H1 (cell line): ENCODE measurements around the gene EPHA5. TPM values are rescaled to one million over a fixed set of nuclear protein-coding genes. Genes with fewer than 3 reads are reported as not detected.

ENCODE experiments used
- CTCF ChIA-PET: fragments of 300-600 bp; sonication (Branson Sonifier 250); formaldehyde crosslinking; loops from one replicate; lab custom pipeline; 2021; ENCODE audit not compliant: partially characterized antibody; lab: Charles Lee
- POLR2A ChIA-PET: fragments of 300-600 bp; sonication (Branson Sonifier 250); formaldehyde crosslinking; loops from one replicate; lab custom pipeline; 2021; ENCODE audit warnings: inconsistent platforms; ENCODE audit not compliant: partially characterized antibody; lab: Charles Lee
- DNase-seq, 2 experiments: peaks; one replicate each; pipeline versions ENCODE4 v3.0.0 to v3.0.0-alpha.2; 2010 to 2022; ENCODE audit warnings: low spot score in 2 of 2, low read depth in 1 of 2, mixed read lengths in 1 of 2
- FAIRE-seq: peaks from 2 replicates; lab custom pipeline; 2011; peaks lifted over from hg19 to GRCh38; lab: Jason Lieb, UNC
- H2AFZ ChIP-seq: 2 replicates; pipeline ENCODE4 v1.8.1; 2012; ENCODE audit warnings: low read length, inconsistent platforms
- H2AK5ac ChIP-seq: 2 replicates; pipeline ENCODE4 v1.6.1; 2013; ENCODE audit warnings: low read depth, low read length
- H2BK120ac ChIP-seq: replicated peaks from 2 replicates; pipeline ENCODE3; 2013; ENCODE audit warnings: low read depth, low read length, inconsistent platforms
- H2BK12ac ChIP-seq: 2 replicates; pipeline ENCODE4 v1.6.1; 2013; ENCODE audit warnings: low read depth, low read length
- H2BK15ac ChIP-seq: 2 replicates; pipeline ENCODE4 v1.6.1; 2013; ENCODE audit warnings: low read length
- H2BK20ac ChIP-seq: 2 replicates; pipeline ENCODE4 v1.6.1; 2013; ENCODE audit warnings: low read length
- H2BK5ac ChIP-seq: 2 replicates; pipeline ENCODE4 v1.6.1; 2013; ENCODE audit warnings: low read depth, low read length
- H3K14ac ChIP-seq: 2 replicates; pipeline ENCODE4 v1.6.1; 2013; ENCODE audit warnings: inconsistent platforms; ENCODE audit not compliant: insufficient read length
- H3K18ac ChIP-seq: 2 replicates; pipeline ENCODE4 v1.6.1; 2013; ENCODE audit warnings: low read length; ENCODE audit errors: extremely low read depth
- H3K23ac ChIP-seq: 2 replicates; pipeline ENCODE4 v1.6.1; 2013; ENCODE audit warnings: inconsistent platforms; ENCODE audit not compliant: insufficient read length
- H3K23me2 ChIP-seq: 2 replicates; pipeline ENCODE4 v1.6.1; 2013; ENCODE audit warnings: low read depth, low read length
- H3K27ac ChIP-seq: 2 replicates; pipeline ENCODE4 v1.6.1; 2011; ENCODE audit warnings: low read depth, low read length, inconsistent platforms
- H3K27me3 ChIP-seq, 4 experiments: replicated peaks in 1 of 4; 1 replicate in 1 of 4; 2 replicates in 3 of 4; pipeline versions ENCODE4 v1.6.1 to v1.8.1; 2011 to 2013; ENCODE audit warnings: low read length in 3 of 4, mild to moderate bottlenecking in 3 of 4, inconsistent platforms in 2 of 4, mixed read lengths in 2 of 4, moderate library complexity in 1 of 4; ENCODE audit not compliant: control insufficient read depth in 3 of 4, insufficient read depth in 3 of 4; ENCODE audit errors: extremely low read depth in 1 of 4
- H3K36me3 ChIP-seq, 4 experiments: 2 replicates each; pipeline versions ENCODE4 v1.6.1 to v1.8.1; 2011 to 2013; ENCODE audit warnings: mild to moderate bottlenecking in 4 of 4, low read length in 3 of 4, moderate library complexity in 2 of 4, control low read depth in 1 of 4, inconsistent platforms in 1 of 4; ENCODE audit not compliant: insufficient read depth in 4 of 4, control insufficient read depth in 2 of 4
- H3K4ac ChIP-seq: replicated peaks from 2 replicates; pipeline ENCODE3; 2013; ENCODE audit warnings: low read length, low read depth, mixed read lengths, inconsistent platforms; ENCODE audit not compliant: insufficient read length
- H3K4me1 ChIP-seq, 4 experiments: replicated peaks in 1 of 4; 1 replicate in 1 of 4; 2 replicates in 3 of 4; pipeline versions ENCODE4 v1.6.1 to v1.8.1; 2011 to 2013; ENCODE audit warnings: low read length in 3 of 4, inconsistent platforms in 2 of 4, mixed read lengths in 1 of 4; ENCODE audit not compliant: insufficient read depth in 4 of 4, control insufficient read depth in 3 of 4
- H3K4me2 ChIP-seq, 2 experiments: 2 replicates each; pipeline versions ENCODE4 v1.6.1 to v1.8.1; 2011 to 2013; ENCODE audit warnings: low read depth in 2 of 2, low read length in 2 of 2, control low read depth in 1 of 2, inconsistent platforms in 1 of 2, mild to moderate bottlenecking in 1 of 2; ENCODE audit not compliant: insufficient read depth in 1 of 2
- H3K4me3 ChIP-seq, 4 experiments: fragments of 200-600, 300-600 bp in 1 of 4; sonication (generic), shearing (Covaris generic), sonication (Bioruptor Twin) in 1 of 4; 2 replicates each; pipeline versions ENCODE4 v1.5.1 to v1.8.1; 2011 to 2016; ENCODE audit warnings: low read length in 4 of 4, low read depth in 3 of 4, control low read depth in 2 of 4, inconsistent platforms in 2 of 4, mild to moderate bottlenecking in 2 of 4, mixed read lengths in 1 of 4, moderate library complexity in 1 of 4; ENCODE audit not compliant: insufficient read depth in 2 of 4; ENCODE audit errors: extremely low read depth in 1 of 4
- H3K56ac ChIP-seq: replicated peaks from 2 replicates; pipeline ENCODE3; 2013; ENCODE audit warnings: low read depth, mild to moderate bottlenecking, mixed read lengths, low read length, inconsistent platforms; ENCODE audit not compliant: insufficient read length
- H3K79me1 ChIP-seq: 2 replicates; pipeline ENCODE4 v1.6.1; 2013; ENCODE audit warnings: low read depth, low read length, control low read depth
- H3K79me2 ChIP-seq, 2 experiments: 2 replicates each; pipeline versions ENCODE4 v1.6.1 to v1.8.1; 2012 to 2013; ENCODE audit warnings: low read length in 2 of 2, mild to moderate bottlenecking in 2 of 2, inconsistent platforms in 1 of 2; ENCODE audit not compliant: insufficient read depth in 2 of 2, control insufficient read depth in 1 of 2
- H3K9ac ChIP-seq, 4 experiments: replicated peaks in 1 of 4; 1 replicate in 1 of 4; 2 replicates in 3 of 4; pipeline versions ENCODE4 v1.6.1 to v1.8.1; 2011 to 2013; ENCODE audit warnings: low read depth in 3 of 4, low read length in 3 of 4, control low read depth in 2 of 4, mild to moderate bottlenecking in 2 of 4, moderate library complexity in 2 of 4, inconsistent platforms in 1 of 4; ENCODE audit errors: extremely low read depth in 1 of 4
- H3K9me3 ChIP-seq, 2 experiments: 2 replicates each; pipeline versions ENCODE4 v1.6.1 to v1.8.1; 2012 to 2013; ENCODE audit warnings: mild to moderate bottlenecking in 2 of 2, moderate library complexity in 2 of 2, control low read depth in 1 of 2, inconsistent platforms in 1 of 2, low read depth in 1 of 2, low read length in 1 of 2, mixed read lengths in 1 of 2; ENCODE audit not compliant: insufficient read depth in 2 of 2
- H4K20me1 ChIP-seq, 2 experiments: replicated peaks in 1 of 2; 2 replicates each; pipeline versions ENCODE3 to v1.8.1; 2011 to 2013; ENCODE audit warnings: inconsistent platforms in 2 of 2, low read length in 2 of 2, mild to moderate bottlenecking in 1 of 2; ENCODE audit not compliant: insufficient read depth in 2 of 2, control insufficient read depth in 1 of 2
- H4K5ac ChIP-seq: 2 replicates; pipeline ENCODE4 v1.6.1; 2013; ENCODE audit warnings: low read length, low read depth, mixed read lengths, inconsistent platforms; ENCODE audit not compliant: insufficient read length
- H4K8ac ChIP-seq: 2 replicates; pipeline ENCODE4 v1.8.0; 2013; ENCODE audit warnings: mild to moderate bottlenecking, moderate library complexity, low read length, inconsistent platforms; ENCODE audit not compliant: insufficient read depth; ENCODE audit errors: extremely low read depth
- H4K91ac ChIP-seq: replicated peaks from 2 replicates; pipeline ENCODE3; 2013; ENCODE audit warnings: low read length, mixed read lengths, inconsistent platforms; ENCODE audit not compliant: insufficient read length
- CBX8 ChIP-seq: fragments of 300-800, 300-1000 bp; sonication (generic); IDR thresholded peaks from 2 replicates; pipeline ENCODE4 v1.7.1; 2016; ENCODE audit warnings: low read depth, low read length, borderline replicate concordance
- E2F6 ChIP-seq: IDR thresholded peaks from 2 replicates; pipeline ENCODE4 v1.6.1; 2012; ENCODE audit warnings: inconsistent platforms
- GTF2F1 ChIP-seq: IDR thresholded peaks from 2 replicates; pipeline ENCODE4 v1.6.1; 2012; ENCODE audit warnings: low read depth, low read length, improper control_type of control experiment, borderline replicate concordance
- JUN ChIP-seq: IDR thresholded peaks from 2 replicates; pipeline ENCODE4 v1.6.1; 2011; ENCODE audit warnings: low read depth, mild to moderate bottlenecking, improper control_type of control experiment, low read length
- SAP30 ChIP-seq: fragments of 300-600 bp; sonication (generic); IDR thresholded peaks from 2 replicates; pipeline ENCODE4 v1.7.1; 2012; ENCODE audit warnings: low read length, moderate library complexity, mild to moderate bottlenecking, inconsistent platforms; ENCODE audit not compliant: insufficient read depth, insufficient replicate concordance
- SP4 ChIP-seq: IDR thresholded peaks from 2 replicates; pipeline ENCODE4 v1.6.1; 2012; ENCODE audit warnings: low read length, inconsistent platforms
- SUZ12 ChIP-seq: fragments of 200-600 bp; sonication (generic); IDR thresholded peaks from 2 replicates; pipeline ENCODE4 v1.6.1; 2012; ENCODE audit warnings: mild to moderate bottlenecking, inconsistent platforms, low read length, moderate library complexity, mixed read lengths
- TAF1 ChIP-seq: IDR thresholded peaks from 2 replicates; pipeline ENCODE4 v1.6.1; 2011; ENCODE audit warnings: mild to moderate bottlenecking, low read depth, low read length
- ZNF274 ChIP-seq: IDR thresholded peaks from 2 replicates; pipeline ENCODE4 v1.7.0; 2012; ENCODE audit warnings: low read length, borderline replicate concordance; ENCODE audit errors: extremely low read depth
- WGBS, 2 experiments: shearing (Covaris generic) in 1 of 2; methylation state at CpG; one replicate each; pipeline versions ENCODE4 v1.1.6 to v1.1.7; 2013 to 2015; ENCODE audit warnings: low lambda C conversion rate in 2 of 2, mixed read lengths in 2 of 2, inconsistent platforms in 1 of 2, low coverage in 1 of 2, missing lambda C conversion rate in 1 of 2; ENCODE audit not compliant: insufficient replicate concordance in 2 of 2, insufficient coverage in 1 of 2, insufficient read length in 1 of 2; ENCODE audit errors: extremely low coverage in 1 of 2, missing lambda C conversion rate in 1 of 2; 5-methylcytosine and 5-hydroxymethylcytosine counted together
- polyA plus RNA-seq, 7 experiments: library from polyadenylated mRNA; depleted of rRNA in 3 of 7; stranded (reverse) in 5 of 7; unstranded in 2 of 7; fragments of >200 nt in 5 of 7; fragments of 200-250 nt in 2 of 7; gene quantifications; 1 replicate in 5 of 7; 2 replicates in 1 of 7; 4 replicates in 1 of 7; pipeline versions ENCODE4 v1.2.1 to v1.2.3, GENCODE V29; 2011 to 2013; ENCODE audit warnings: missing spikeins in 2 of 7, mixed read lengths in 2 of 7
- total RNA-seq: library from RNA; stranded (reverse); fragmentation: NEBNext Ultra II Directional; extraction: Animal tissue kit (Norgen Biotek cat#: 25700); gene quantifications from 2 replicates; pipeline ENCODE4 v1.2.1, GENCODE V29; 2021

EPHA5 gene
- total and polyA plus RNA-seq, 2 of the 8 experiments (the other 6 are each of a cell fraction or from before 2014, with no cell fraction given) = 0.03 to 0.11 TPM

DNA sequence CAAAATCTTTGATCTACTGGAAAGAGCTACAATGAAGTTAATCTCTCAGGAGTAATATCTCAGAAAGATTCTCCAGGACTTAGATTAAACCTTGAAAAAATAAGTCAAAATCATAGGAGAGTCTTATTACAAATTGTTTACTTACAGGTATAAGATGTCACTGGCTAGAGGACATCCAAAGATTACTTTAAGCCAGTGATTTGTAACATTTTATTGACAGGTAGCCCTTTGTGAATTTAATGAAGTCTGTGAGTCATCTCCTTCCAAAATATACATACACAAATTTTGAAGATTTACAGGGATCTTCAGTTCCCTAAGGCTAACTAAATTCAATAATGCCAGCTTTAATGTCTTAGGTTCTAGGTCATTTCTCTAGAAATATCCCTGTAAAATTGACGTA, 359.7 kb downstream of the EPHA5 start:
- Histone ChIP-seq H2AK5ac (no peak overlapping the region), H3K56ac (no peak overlapping the region), H3K14ac (no peak overlapping the region), H4K5ac (no peak overlapping the region), H2BK12ac (no peak overlapping the region), H3K4me2 (no peak overlapping the region), H3K9me3 (no peaks in the 10 kb centered on the region), H3K4me1 (no peaks in the 10 kb centered on the region), H3K9ac (no peak overlapping the region), H2BK120ac (no peak overlapping the region), H3K27me3 (no peaks in the 10 kb centered on the region), H3K4ac (no peak overlapping the region), H3K36me3 (no peaks in the 10 kb centered on the region), H3K27ac (no peak overlapping the region), H3K23ac (no peak overlapping the region), H4K91ac (no peak overlapping the region), H3K79me2 (no peaks in the 10 kb centered on the region), H3K79me1 (no peaks in the 10 kb centered on the region), H4K20me1 (no peaks in the 10 kb centered on the region), H3K23me2 (no peaks in the 10 kb centered on the region), H4K8ac (no peak overlapping the region), H2BK15ac (no peak overlapping the region), H2BK5ac (no peak overlapping the region), H3K18ac (no peak overlapping the region), H2BK20ac (no peak overlapping the region), H3K4me3 (no peak overlapping the region), H2AFZ (no peak overlapping the region)
- FAIRE-seq = no peak
- DNase-seq = no peak
- WGBS, 2 experiments = 94% methylated on average over 1 of the region's 1 CpG; no CpG with 5 or more reads in 1 of the 2 experiments
- TF ChIP-seq E2F6 = no peak
- no peak for TF ChIP-seq ZNF274
- no peak for TF ChIP-seq TAF1
- TF ChIP-seq SP4 = no peak
- TF ChIP-seq CBX8 = no peak
- TF ChIP-seq GTF2F1 = no peak
- no peak for TF ChIP-seq JUN
- no peak for TF ChIP-seq SAP30
- TF ChIP-seq SUZ12 = no peak
- POLR2A ChIA-PET = no interaction called here
- CTCF ChIA-PET = no interaction called here
